ENCODE results near the gene TRDMT1.

DNA sequence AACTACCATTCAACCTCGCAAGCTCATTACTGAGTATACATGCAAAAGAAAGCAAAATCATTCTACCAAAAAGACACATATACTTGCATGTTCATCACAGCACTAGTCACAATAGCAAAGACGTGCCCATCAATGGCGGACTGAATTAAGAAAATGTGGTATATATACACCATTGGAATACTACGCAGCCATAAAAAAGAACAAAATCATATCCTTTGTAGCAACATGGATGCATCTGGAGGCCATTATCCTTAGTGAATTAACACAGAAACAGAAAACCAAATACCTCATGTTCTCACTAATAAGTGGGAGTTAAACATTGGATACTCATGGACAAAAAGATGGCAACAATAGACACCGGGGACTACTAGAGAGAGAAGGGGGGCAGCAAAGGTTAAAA lies 6.4 kb downstream of the TRDMT1 start:
- TF ChIP-seq POLR2AphosphoS5 (IDR thresholded peaks at IDR 0.05; ENCODE audit: low read depth, low read length) (no peak), TAF1 (IDR thresholded peaks at IDR 0.05; ENCODE audit: borderline replicate concordance, insufficient read depth, low read length) (no peak), REST (IDR thresholded peaks at IDR 0.05; ENCODE audit: insufficient read depth in 1 of 2, low read depth in 2 of 2, low read length in 2 of 2) (no peak), SIN3A (IDR thresholded peaks at IDR 0.05; ENCODE audit: borderline replicate concordance, insufficient read depth, low read length) (no peak), FOXP2 (optimal IDR thresholded peaks at IDR 0.05; ENCODE audit: borderline replicate concordance, extremely low read depth, extremely low read length, insufficient read depth) (no peak)

Measured in PFSK-1 (cell line).